ENCODE data around the gene TMEM245. TPM values are rescaled to one million over a fixed set of nuclear protein-coding genes. Genes with fewer than 3 reads are reported as not detected.

Gene TMEM245
- total RNA-seq, 2 experiments from 2014 or later = 22.0 to 36.1 TPM

GRCh38 chr9:109010746-109011145 lies 109.0 kb downstream of the TMEM245 start:
- Histone ChIP-seq H3K9me2 (ENCODE audit: insufficient read depth, low read length) (no peaks in the 10 kb centered on the region), H3K4me1 (ENCODE audit: insufficient read depth, low read length, poor library complexity, severe bottlenecking) (peaks cover 28% of the 10 kb centered on the region), H2AFZ (ENCODE audit: low read length) (no peak overlapping the region), H3K27ac (ENCODE audit: low read depth, low read length, poor library complexity, severe bottlenecking) (no peak overlapping the region), H3K4me3 (ENCODE audit: low read depth, low read length, poor library complexity, severe bottlenecking) (no peak overlapping the region), H3K36me3 (ENCODE audit: insufficient read depth, low read length) (no peaks in the 10 kb centered on the region), H3K4me2 (ENCODE audit: low read length) (peak overlapping the region; percentile 99), H3K79me2 (ENCODE audit: insufficient read depth, low read depth, low read length) (peaks cover 27% of the 10 kb centered on the region; the same call in 1 of the 2 replicates), H4K20me1 (ENCODE audit: insufficient read depth, low read length) (peaks cover 9% of the 10 kb centered on the region; the same call in 1 of the 2 replicates), H3K9me3 (ENCODE audit: low read length) (no peaks in the 10 kb centered on the region)
- CTCF ChIA-PET (ENCODE audit: unreplicated experiment) = no interaction called here
- BruUV-seq (replicated peaks) = no TSS peak
- DNase-seq (ENCODE audit: low spot score) = peak; percentile 18
- POLR2A ChIA-PET = interaction anchor here (1.0 to 1.2 kb wide), 3 partner anchors 9 to 53 kb away, joined by 3 read pairs; no protein-coding TSS in a partner anchor
- TF ChIP-seq EZH2phosphoT487 (IDR thresholded peaks at IDR 0.05; ENCODE audit: borderline replicate concordance, low read depth, low read length) = no peak
- TF ChIP-seq, protein P1, sequence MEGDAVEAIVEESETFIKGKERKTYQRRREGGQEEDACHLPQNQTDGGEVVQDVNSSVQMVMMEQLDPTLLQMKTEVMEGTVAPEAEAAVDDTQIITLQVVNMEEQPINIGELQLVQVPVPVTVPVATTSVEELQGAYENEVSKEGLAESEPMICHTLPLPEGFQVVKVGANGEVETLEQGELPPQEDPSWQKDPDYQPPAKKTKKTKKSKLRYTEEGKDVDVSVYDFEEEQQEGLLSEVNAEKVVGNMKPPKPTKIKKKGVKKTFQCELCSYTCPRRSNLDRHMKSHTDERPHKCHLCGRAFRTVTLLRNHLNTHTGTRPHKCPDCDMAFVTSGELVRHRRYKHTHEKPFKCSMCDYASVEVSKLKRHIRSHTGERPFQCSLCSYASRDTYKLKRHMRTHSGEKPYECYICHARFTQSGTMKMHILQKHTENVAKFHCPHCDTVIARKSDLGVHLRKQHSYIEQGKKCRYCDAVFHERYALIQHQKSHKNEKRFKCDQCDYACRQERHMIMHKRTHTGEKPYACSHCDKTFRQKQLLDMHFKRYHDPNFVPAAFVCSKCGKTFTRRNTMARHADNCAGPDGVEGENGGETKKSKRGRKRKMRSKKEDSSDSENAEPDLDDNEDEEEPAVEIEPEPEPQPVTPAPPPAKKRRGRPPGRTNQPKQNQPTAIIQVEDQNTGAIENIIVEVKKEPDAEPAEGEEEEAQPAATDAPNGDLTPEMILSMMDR (conservative IDR thresholded peaks at IDR 0.05; ENCODE audit: low read length) = no peak
- intact Hi-C loops (cut with micrococcal nuclease; ENCODE audit: unreplicated experiment) = no loop called here

DNA sequence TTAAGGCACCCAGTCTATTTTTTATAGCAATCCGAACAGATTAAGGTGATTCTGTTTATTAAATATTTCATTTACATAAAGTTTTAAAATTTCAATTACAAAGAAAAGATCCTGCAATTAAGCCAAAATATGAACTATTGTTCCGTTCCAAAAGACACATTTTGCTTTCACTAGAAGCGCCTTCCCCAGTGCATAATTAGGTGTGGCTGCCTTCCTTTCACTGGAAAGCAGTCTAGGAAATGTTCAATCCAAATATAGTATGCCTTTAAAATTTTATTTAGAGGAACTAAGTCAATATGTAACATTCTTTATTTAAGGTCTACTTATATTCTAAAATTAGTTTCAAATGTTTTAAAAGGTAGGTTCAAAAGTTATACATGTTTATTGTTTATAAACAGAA lies 114.1 kb downstream of the TMEM245 start:
- no peak overlapping the region for H3K4me2 ChIP-seq (ENCODE audit: low read length)
- intact Hi-C loops (cut with micrococcal nuclease; ENCODE audit: unreplicated experiment) = no loop called here
- H3K4me3 ChIP-seq (ENCODE audit: low read depth, low read length, poor library complexity, severe bottlenecking) = no peak overlapping the region
- CTCF ChIA-PET (ENCODE audit: unreplicated experiment) = no interaction called here
- peaks cover 11% of the 10 kb centered on the region; the same call in 1 of the 2 replicates for H3K79me2 ChIP-seq (ENCODE audit: insufficient read depth, low read depth, low read length)
- TF ChIP-seq, protein P1 (conservative IDR thresholded peaks at IDR 0.05; ENCODE audit: low read length) = no peak
- no peak for TF ChIP-seq EZH2phosphoT487 (IDR thresholded peaks at IDR 0.05; ENCODE audit: borderline replicate concordance, low read depth, low read length)
- DNase-seq (ENCODE audit: low spot score) = no peak
- peaks cover 3% of the 10 kb centered on the region for H3K4me1 ChIP-seq (ENCODE audit: insufficient read depth, low read length, poor library complexity, severe bottlenecking)
- peaks cover 14% of the 10 kb centered on the region for H3K9me3 ChIP-seq (ENCODE audit: low read length)
- POLR2A ChIA-PET = interaction anchor here (1.0 kb wide), 1 partner anchor 8 kb away, joined by 3 read pairs; the partner anchor contains the start of gene CTNNAL1
- no peaks in the 10 kb centered on the region for H3K9me2 ChIP-seq (ENCODE audit: insufficient read depth, low read length)
- peaks cover 6% of the 10 kb centered on the region for H3K36me3 ChIP-seq (ENCODE audit: insufficient read depth, low read length)
- no peak overlapping the region for H3K27ac ChIP-seq (ENCODE audit: low read depth, low read length, poor library complexity, severe bottlenecking)
- H4K20me1 ChIP-seq (ENCODE audit: insufficient read depth, low read length) = no peaks in the 10 kb centered on the region
- no TSS peak for BruUV-seq (replicated peaks)
- no peak overlapping the region for H2AFZ ChIP-seq (ENCODE audit: low read length)

- Histone ChIP-seq H3K9me2 (ENCODE audit: insufficient read depth, low read length) (no peaks in the 10 kb centered on the region), H2AFZ (ENCODE audit: low read length) (no peak overlapping the region), H3K9me3 (ENCODE audit: low read length) (peaks cover 14% of the 10 kb centered on the region), H3K36me3 (ENCODE audit: insufficient read depth, low read length) (peaks cover 6% of the 10 kb centered on the region), H3K4me2 (ENCODE audit: low read length) (no peak overlapping the region), H3K4me3 (ENCODE audit: low read depth, low read length, poor library complexity, severe bottlenecking) (no peak overlapping the region), H3K79me2 (ENCODE audit: insufficient read depth, low read depth, low read length) (no peaks in the 10 kb centered on the region), H3K27ac (ENCODE audit: low read depth, low read length, poor library complexity, severe bottlenecking) (no peak overlapping the region), H4K20me1 (ENCODE audit: insufficient read depth, low read length) (no peaks in the 10 kb centered on the region), H3K4me1 (ENCODE audit: insufficient read depth, low read length, poor library complexity, severe bottlenecking) (no peaks in the 10 kb centered on the region)
- CTCF ChIA-PET (ENCODE audit: unreplicated experiment) = no interaction called here
- no TSS peak for BruUV-seq (replicated peaks)
- no peak for DNase-seq (ENCODE audit: low spot score)
- POLR2A ChIA-PET = interaction anchor here (1.0 kb wide), 1 partner anchor 18 kb away, joined by 3 read pairs; no protein-coding TSS in a partner anchor
- intact Hi-C loops (cut with micrococcal nuclease; ENCODE audit: unreplicated experiment) = no loop called here
- TF ChIP-seq EZH2phosphoT487 (IDR thresholded peaks at IDR 0.05; ENCODE audit: borderline replicate concordance, low read depth, low read length) = no peak
Measured at GRCh38 chr9:109003116-109003515, 116.6 kb downstream of the TMEM245 start.

All from OCI-LY7 (cell line).